K562 (cell line): ENCODE data around the gene NUMB. TPM values are rescaled to one million over a fixed set of nuclear protein-coding genes. Genes with fewer than 3 reads are reported as not detected.

Source experiments
- ATAC-seq: fragments of 200-7000 bp; cut with Tn5 transposase; 3 replicates; pipeline ENCODE4 v1.9.1; 2020; ENCODE audit warnings: moderate library complexity
- BruUV-seq: library from RNA; stranded (reverse); fragments of 400-500 nt; replicated peaks from 2 replicates; lab custom pipeline; 2021; lab: Mats Ljungman, UMichigan
- CTCF ChIA-PET: fragments of 300-600 bp; formaldehyde crosslinking; extraction: SDS; loops from one replicate; lab custom pipeline; 2021; ENCODE audit warnings: low intra/inter-chr PET ratio; lab: Yijun Ruan, JAX
- POLR2A ChIA-PET: fragments of 300-600, 350-650 bp; sonication (Branson Sonifier 250); formaldehyde crosslinking; extraction: SDS; loops from one replicate; lab custom pipeline; 2021; ENCODE audit warnings: antibody characterized with exemption, inconsistent platforms; lab: Yijun Ruan, JAX
- DNase-seq, 4 experiments: peaks; one replicate each; pipeline versions ENCODE4 v3.0.0 to v3.0.0-alpha.2; 2011 to 2018; ENCODE audit warnings: low spot score in 3 of 4, mixed read lengths in 3 of 4; ENCODE audit errors: extremely low read depth in 1 of 4
- FAIRE-seq: peaks from 2 replicates; lab custom pipeline; 2011; peaks lifted over from hg19 to GRCh38; lab: Jason Lieb, UNC
- H2AFZ ChIP-seq: 2 replicates; pipeline ENCODE4 v1.6.0; 2011; ENCODE audit warnings: low read depth, low read length, control low read depth, inconsistent platforms
- H3K27ac ChIP-seq: fragments of 200-600 bp; 3 replicates; pipeline ENCODE4 v1.8.0; 2011; ENCODE audit warnings: low read depth, mild to moderate bottlenecking, control low read depth, inconsistent platforms, low read length, moderate library complexity, mixed read lengths; ENCODE audit errors: extremely low read depth
- H3K27me3 ChIP-seq, 2 experiments: fragments of 300-600 bp in 1 of 2; 2 replicates in 1 of 2; 3 replicates in 1 of 2; pipeline versions ENCODE4 v1.6.0 to v1.8.0; 2011; ENCODE audit warnings: inconsistent platforms in 2 of 2, low read length in 2 of 2, mild to moderate bottlenecking in 1 of 2, mixed read lengths in 1 of 2, moderate library complexity in 1 of 2; ENCODE audit not compliant: control insufficient read depth in 2 of 2, insufficient read depth in 2 of 2
- H3K36me3 ChIP-seq: fragments of 300-600 bp; 3 replicates; pipeline ENCODE4 v1.8.0; 2011; ENCODE audit warnings: mild to moderate bottlenecking, low read length, inconsistent platforms; ENCODE audit not compliant: control insufficient read depth, insufficient read depth
- H3K4me1 ChIP-seq, 2 experiments: fragments of 200-600 bp in 1 of 2; replicated peaks in 1 of 2; 2 replicates in 1 of 2; 3 replicates in 1 of 2; pipeline versions ENCODE4 v1.5.1 to v1.8.0; 2011; ENCODE audit warnings: inconsistent platforms in 2 of 2, low read length in 2 of 2, mild to moderate bottlenecking in 1 of 2, mixed read lengths in 1 of 2, moderate library complexity in 1 of 2; ENCODE audit not compliant: control insufficient read depth in 2 of 2, insufficient read depth in 2 of 2
- H3K4me2 ChIP-seq: 2 replicates; pipeline ENCODE4 v1.6.1; 2011; ENCODE audit warnings: low read length, control low read depth, inconsistent platforms, mixed read lengths; ENCODE audit not compliant: insufficient read depth
- H3K4me3 ChIP-seq: fragments of 200-600 bp; sonication (generic), shearing (Covaris generic); 2 replicates; pipeline ENCODE4 v1.5.1; 2016; ENCODE audit warnings: control low read depth, inconsistent platforms
- H3K79me2 ChIP-seq: fragments of 200-600 bp; 3 replicates; pipeline ENCODE4 v1.8.0; 2011; ENCODE audit warnings: low read length, inconsistent platforms; ENCODE audit not compliant: control insufficient read depth, insufficient read depth
- H3K9ac ChIP-seq, 2 experiments: 2 replicates each; pipeline versions ENCODE4 v1.6.0 to v1.6.1; 2011; ENCODE audit warnings: low read depth in 2 of 2, low read length in 2 of 2, control low read depth in 1 of 2, inconsistent platforms in 1 of 2, mild to moderate bottlenecking in 1 of 2, mixed read lengths in 1 of 2; ENCODE audit not compliant: insufficient read depth in 1 of 2
- H3K9me1 ChIP-seq: one replicate; pipeline ENCODE4 v1.6.0; 2011; ENCODE audit warnings: inconsistent platforms, mild to moderate bottlenecking, low read length, moderate library complexity; ENCODE audit not compliant: control insufficient read depth, insufficient read depth
- H3K9me3 ChIP-seq: replicated peaks from 2 replicates; pipeline ENCODE4 v1.5.1; 2011; ENCODE audit warnings: low read depth, low read length, inconsistent platforms; ENCODE audit not compliant: control insufficient read depth, insufficient read depth
- H4K20me1 ChIP-seq: replicated peaks from 2 replicates; pipeline ENCODE4 v1.6.1; 2011; ENCODE audit warnings: low read length, inconsistent platforms, mixed read lengths; ENCODE audit not compliant: control insufficient read depth, insufficient read depth
- BCL6 ChIP-seq: fragments of 250-450 bp; sonication (Bioruptor Pico); IDR thresholded peaks from 2 replicates; pipeline ENCODE4 v1.4.0; 2020
- CREM ChIP-seq: IDR thresholded peaks from 2 replicates; pipeline ENCODE4 v1.6.1; 2014; ENCODE audit warnings: antibody characterized with exemption, low read depth
- KDM4B ChIP-seq, 2 experiments: fragments of 450-650 bp in 1 of 2; sonication (generic) in 1 of 2; IDR thresholded peaks; 2 replicates each; pipeline ENCODE4 v1.6.1; 2016 to 2017; ENCODE audit warnings: borderline replicate concordance in 2 of 2, antibody characterized with exemption in 1 of 2, low read depth in 1 of 2, mild to moderate bottlenecking in 1 of 2
- MTA1 ChIP-seq: fragments of 450-650 bp; IDR thresholded peaks from 2 replicates; pipeline ENCODE4 v1.6.1; 2017; ENCODE audit warnings: borderline replicate concordance
- PYGO2 ChIP-seq: fragments of 450-650 bp; IDR thresholded peaks from 2 replicates; pipeline ENCODE4 v1.6.1; 2016; ENCODE audit warnings: mild to moderate bottlenecking, missing genetic modification characterization, moderate library complexity, missing compliant biosample characterization
- ZBTB1 ChIP-seq: sonication (generic); formaldehyde crosslinking; IDR thresholded peaks from 2 replicates; pipeline ENCODE4 v1.8.1; 2023; ENCODE audit warnings: missing genetic modification reagents, low read depth, mild to moderate bottlenecking, borderline replicate concordance
- ZNF280B ChIP-seq: fragments of 250-450 bp; sonication (Bioruptor Pico); IDR thresholded peaks from 2 replicates; pipeline ENCODE4 v1.5.1; 2021; ENCODE audit warnings: mild to moderate bottlenecking
- ZNF584 ChIP-seq: fragments of 200-800 bp; sonication (Bioruptor generic); IDR thresholded peaks from 2 replicates; pipeline ENCODE4 v1.6.1; 2016; ENCODE audit warnings: low read depth, mild to moderate bottlenecking, missing genetic modification characterization, missing compliant biosample characterization
- WGBS: fragments of 100-300 bp; shearing (Covaris generic); methylation state at CpG from one replicate; pipeline ENCODE4 v1.1.6; 2016; ENCODE audit warnings: low coverage, mixed read lengths; ENCODE audit not compliant: insufficient coverage; ENCODE audit errors: missing lambda C conversion rate; 5-methylcytosine and 5-hydroxymethylcytosine counted together
- in situ Hi-C: fragments of 300-500 bp; cut with MboI; formaldehyde crosslinking; loops from 4 replicates; pipeline ENCODE4 v1.15.0; 2018; ENCODE audit warnings: inconsistent platforms, mixed read lengths
- intact Hi-C: fragments of 100-400 bp; cut with micrococcal nuclease; formaldehyde crosslinking; loops from 2 replicates; pipeline ENCODE4 v1.14.2; 2022
- polyA plus RNA-seq, 8 experiments: library from polyadenylated mRNA; depleted of rRNA in 4 of 8; stranded (reverse) in 5 of 8; unstranded in 3 of 8; fragments of >200 nt; fragmentation: Nextera tagmentation in 2 of 8; fragmentation: Illumina TruSeq in 1 of 8; extraction: Ambion mirVana in 2 of 8; extraction: Trizol in 1 of 8; gene quantifications; 2 replicates each; pipeline versions ENCODE4 v1.2.1 to v1.2.3, GENCODE V29; 2011 to 2014; ENCODE audit warnings: inconsistent platforms in 1 of 8, missing spikeins in 1 of 8
- total RNA-seq, 7 experiments: library from RNA; depleted of rRNA in 6 of 7; stranded (reverse); fragments of >200 nt in 6 of 7; fragmentation: Illumina TruSeq in 2 of 7; extraction: Trizol in 2 of 7; gene quantifications; 2 replicates each; pipeline versions ENCODE4 v1.2.1 to v1.2.3, GENCODE V29; 2011 to 2021; ENCODE audit warnings: low replicate concordance in 1 of 7
- TF ChIP-seq, protein P1 (sequence below): fragments of 250-450 bp; sonication (Bioruptor Pico); IDR thresholded peaks from 2 replicates; pipeline ENCODE4 v1.8.0; 2022; ENCODE audit warnings: moderate library complexity, mild to moderate bottlenecking, inconsistent platforms

Gene NUMB
- total and polyA plus RNA-seq, 9 of the 15 experiments (the other 6 are each of a cell fraction or from before 2014, with no cell fraction given) = 13.5 to 54.0 (median 32.3) TPM

DNA sequence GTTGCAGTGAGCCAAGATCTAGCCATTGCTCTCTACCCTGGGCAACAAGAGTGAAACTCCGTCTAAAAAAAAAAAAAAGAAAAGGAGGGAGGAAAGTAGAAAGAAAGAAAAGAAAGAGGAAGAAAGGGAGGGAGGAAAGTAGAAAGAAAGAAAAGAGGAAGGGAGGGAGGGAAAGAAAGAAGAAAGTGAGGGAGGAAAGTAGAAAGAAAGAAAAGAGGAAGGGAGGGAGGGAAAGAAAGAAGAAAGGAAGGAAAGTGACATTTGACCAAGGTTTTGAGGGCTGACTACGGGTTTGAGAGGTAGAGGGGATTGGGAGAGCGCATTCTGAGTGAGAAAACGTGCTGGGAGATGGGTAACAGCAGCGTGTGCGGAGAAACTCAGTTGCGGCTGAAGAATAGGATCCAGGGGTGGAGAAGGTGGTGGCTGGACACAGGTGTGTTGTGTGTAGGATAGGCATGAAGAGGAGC is 221.6 kb downstream of the NUMB start (continued):
- TF ChIP-seq, protein P1, sequence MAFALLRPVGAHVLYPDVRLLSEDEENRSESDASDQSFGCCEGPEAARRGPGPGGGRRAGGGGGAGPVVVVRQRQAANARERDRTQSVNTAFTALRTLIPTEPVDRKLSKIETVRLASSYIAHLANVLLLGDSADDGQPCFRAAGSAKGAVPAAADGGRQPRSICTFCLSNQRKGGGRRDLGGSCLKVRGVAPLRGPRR = no peak
- TF ChIP-seq ZNF280B (CRISPR knock-in tag) = no peak
- TF ChIP-seq MTA1 = 0 out of 2 replicates have a peak, but pooled peaks have one; percentile 28

GRCh38 chr14:73236157-73236556 is 222.2 kb downstream of the NUMB start:
- Histone ChIP-seq H3K9me3 (no peaks in the 10 kb centered on the region), H2AFZ (no peak overlapping the region), H4K20me1 (0 out of 2 replicates have a peak, but pooled peaks cover 4% of the 10 kb centered on the region), H3K4me2 (no peak overlapping the region), H3K36me3 (no peaks in the 10 kb centered on the region), H3K4me3 (no peak overlapping the region), H3K9me1 (peaks cover 2% of the 10 kb centered on the region), H3K27me3 (peaks cover 37 to 82% of the 10 kb centered on the region in 2 experiments), H3K4me1 (peaks cover 5 to 31% of the 10 kb centered on the region in 2 experiments; a peak in 4 of 5 replicates), H3K27ac (no peak overlapping the region), H3K79me2 (no peaks in the 10 kb centered on the region), H3K9ac (no peak overlapping the region)
- intact Hi-C loops = loop anchor here (5.0 kb wide), 1 partner anchor 236 kb away; no protein-coding TSS in a partner anchor
- in situ Hi-C loops = loop anchor here (10.0 kb wide), 1 partner anchor 721 kb away; no protein-coding TSS in a partner anchor
- FAIRE-seq (no peak), ATAC-seq (no peak), DNase-seq (no peak)
- no peak for TF ChIP-seq PYGO2 (tag)
- no peak for TF ChIP-seq CREM
- TF ChIP-seq KDM4B (IDR thresholded peaks at IDR 0.05; ENCODE audit: borderline replicate concordance in 2 of 2, low read depth in 1 of 2) = no peak
- TF ChIP-seq BCL6 = no peak
- TF ChIP-seq ZNF584 (CRISPR knock-in tag) = no peak
- no peak for TF ChIP-seq ZBTB1 (CRISPR knock-in tag)
- 2% methylated on average over 9 of the region's 11 CpGs for WGBS
- no TSS peak for BruUV-seq
- CTCF ChIA-PET = no interaction called here
- POLR2A ChIA-PET = no interaction called here
